GM19468 (cell line): ENCODE measurements around the gene FCAMR.

Source experiments
- ATAC-seq: cut with Tn5 transposase; IDR thresholded peaks from one replicate; pipeline ENCODE4 v1.9.1; 2021; ENCODE audit warnings: mild to moderate bottlenecking, moderate library complexity, moderate number of reproducible peaks; ENCODE audit not compliant: unreplicated experiment; ENCODE audit errors: extremely low read depth

The FCAMR gene

DNA sequence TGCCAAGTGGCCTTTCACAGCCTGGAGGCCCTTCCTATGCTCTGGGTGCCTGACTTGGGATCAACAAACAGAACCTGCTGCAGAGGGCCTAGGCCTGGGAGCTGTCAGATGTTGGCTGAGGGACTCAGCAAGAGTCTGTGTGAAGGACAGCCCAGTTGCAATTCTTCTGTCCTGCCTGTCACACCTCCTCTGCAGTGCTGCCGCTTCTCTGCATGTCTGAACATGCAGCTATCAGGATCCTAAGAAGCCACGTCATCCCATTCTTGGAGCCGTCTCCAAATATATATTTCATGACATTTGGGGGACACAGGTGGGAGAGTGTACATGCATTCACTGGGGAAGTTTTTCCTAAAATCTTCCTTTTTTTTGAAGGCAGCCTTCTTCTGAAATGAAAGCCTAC, 8.6 kb downstream of the FCAMR start:
- no peak for ATAC-seq

DNA sequence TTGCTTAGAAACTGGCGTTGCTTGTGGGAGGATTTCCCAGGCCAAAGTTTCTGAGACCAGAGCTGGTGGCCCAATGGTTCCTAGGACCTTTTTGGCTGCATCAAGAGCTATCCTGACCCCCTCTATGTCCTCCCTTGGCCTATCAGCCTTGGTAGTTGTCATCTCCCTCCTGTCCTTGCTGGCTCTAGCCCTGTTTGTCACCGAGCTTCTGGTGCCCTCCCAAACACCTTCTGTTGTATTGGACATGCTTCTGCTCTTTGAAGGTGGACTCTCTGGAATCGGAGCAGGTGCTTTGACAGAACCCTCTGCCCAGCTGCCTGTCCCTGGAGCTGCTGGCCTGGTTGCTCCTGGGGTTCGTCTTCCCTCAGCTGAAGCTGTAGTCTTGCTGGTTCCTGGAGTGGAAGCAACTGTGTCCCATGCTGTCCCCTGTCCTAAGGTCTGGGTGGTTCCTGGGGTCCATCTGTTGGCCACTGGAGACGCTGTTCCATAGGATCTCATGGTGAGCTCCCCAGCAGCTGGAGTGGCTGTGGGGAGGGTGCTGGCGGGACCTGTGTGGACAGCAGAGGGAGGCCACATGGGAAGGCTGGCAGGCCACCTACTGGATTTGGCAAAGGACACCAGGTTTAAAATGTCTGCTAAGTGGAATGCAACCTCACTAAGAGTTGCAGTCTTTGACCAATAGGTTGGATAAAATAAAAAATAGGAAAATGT, 9.4 kb downstream of the FCAMR start:
- no peak for ATAC-seq

DNA sequence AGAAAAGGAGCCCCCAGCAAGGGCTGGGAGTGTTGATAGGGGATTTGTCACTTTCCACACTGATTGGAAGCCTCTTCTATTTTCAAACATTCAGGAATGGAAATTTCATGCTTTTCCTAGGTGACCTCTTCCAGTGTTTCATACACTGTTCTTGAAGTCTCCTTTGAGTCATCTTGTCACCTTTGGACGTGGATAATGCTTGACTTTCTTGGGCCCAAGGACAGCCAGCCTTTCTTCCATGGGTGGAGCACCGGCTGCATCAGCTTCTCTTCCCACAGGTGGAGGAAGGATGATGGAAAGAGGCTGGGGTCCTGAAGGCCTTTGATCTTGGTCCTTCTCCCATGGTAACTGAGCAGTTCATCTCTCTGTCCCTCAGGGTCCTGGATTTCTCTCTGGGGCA, 12.1 kb downstream of the FCAMR start:
- no peak for ATAC-seq

GRCh38 chr1:206957639-206958038, 12.6 kb downstream of the FCAMR start:
- ATAC-seq: no peak

DNA sequence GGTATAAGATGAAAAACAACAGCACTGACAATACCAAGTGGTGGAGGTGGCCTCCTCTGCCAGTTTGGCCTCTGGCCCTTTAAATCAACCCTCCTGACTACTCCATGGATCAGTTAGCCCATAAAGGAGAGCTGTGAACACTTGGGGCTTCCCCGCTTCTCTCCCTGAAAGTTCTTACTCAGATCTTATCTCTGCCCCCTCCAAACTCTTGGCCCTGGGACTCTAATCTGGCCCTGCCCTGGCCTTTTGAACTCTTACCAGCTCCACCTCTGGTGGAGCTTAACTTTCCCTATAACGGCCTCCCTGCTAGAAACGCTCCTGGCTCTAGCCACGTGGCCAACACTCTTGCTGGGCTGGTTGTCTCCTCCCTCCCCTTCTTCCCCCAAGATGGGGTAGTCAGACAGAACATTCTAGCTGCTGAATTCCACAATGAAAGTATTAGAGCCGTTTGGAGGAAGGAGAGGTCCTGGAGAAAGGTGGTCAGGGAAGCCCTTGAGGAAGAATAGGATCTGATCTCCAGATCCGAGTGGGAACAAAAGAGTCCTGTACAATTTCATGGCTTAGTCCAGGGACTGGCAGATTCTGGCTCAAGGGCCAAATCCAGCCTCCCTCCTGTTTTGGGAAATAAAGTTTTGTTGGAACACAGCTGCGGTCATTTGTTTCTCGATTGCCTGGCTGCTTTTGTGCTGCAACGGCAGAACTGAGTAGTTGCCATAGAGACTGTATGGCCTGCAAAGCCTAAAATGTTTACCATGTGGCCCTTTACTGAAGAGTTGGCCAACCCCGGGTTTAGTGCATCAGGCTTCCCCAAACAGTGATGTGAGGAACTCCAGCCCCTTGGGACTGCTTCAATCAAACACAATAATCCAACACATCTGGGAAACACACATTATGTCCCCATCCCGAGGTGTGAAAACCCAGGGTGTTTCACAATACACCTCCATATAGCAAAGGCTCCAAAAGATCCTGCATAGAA, 14.5 kb downstream of the FCAMR start:
- no peak for ATAC-seq

DNA sequence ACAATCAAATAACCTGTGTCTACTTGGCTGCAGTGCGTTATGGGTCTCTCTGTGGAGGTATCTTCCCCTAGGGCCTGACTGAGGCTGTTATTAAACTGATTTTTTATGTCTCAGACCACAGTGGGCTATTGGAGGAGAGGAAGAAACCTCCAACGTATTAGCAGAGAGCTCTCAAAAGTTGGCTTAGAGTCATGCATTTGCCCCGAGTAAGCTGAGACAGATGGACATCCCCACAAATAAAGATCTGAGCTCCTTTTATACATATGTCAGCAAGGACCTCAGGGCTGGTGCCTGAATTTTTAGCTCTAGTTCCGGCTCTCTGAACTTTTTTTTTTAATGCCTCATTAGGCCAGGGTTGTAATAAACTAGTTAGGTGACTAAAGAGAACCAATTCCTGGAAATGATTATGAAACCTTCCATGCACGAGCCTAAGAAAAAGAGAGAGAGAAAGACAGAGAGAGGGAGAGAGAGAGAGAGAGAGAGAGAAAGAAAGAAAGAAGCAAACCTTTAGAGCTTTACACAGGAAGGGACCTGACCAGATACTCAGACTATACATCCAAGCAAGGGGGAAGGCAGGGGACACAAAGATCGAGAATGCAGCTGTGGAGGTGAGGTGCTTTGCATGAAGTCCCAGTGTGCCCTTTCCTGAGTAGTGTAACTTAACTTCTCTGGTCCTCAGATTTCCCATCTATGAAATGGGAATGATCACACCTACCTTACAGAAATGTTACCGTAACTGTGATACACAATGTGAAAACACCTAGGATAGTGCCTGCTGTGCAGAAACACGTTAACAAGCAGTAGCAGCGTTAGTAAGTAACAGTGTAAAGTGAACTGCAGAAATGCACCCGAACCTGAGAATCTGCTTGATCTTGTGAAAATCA, 15.6 kb downstream of the FCAMR start:
- no peak for ATAC-seq

DNA sequence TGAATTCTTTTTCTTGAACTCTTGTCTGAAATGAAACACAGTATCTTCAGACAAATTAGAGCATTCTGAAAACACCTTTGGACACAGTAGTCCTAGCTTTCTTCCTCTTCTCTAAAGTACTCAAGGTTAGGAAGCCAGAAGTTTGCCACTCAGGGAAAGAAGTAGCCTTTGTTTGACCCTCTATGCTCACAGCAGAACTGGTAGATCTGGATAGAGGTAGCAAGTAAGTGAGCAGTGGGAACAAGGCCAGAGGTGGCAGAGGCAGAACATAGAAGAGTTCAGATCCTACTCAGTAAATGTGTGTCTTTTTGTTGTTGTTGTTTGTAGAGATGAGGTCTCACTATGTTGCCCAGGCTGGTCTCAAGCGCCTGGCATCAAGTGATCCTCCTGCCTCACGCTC, 16.6 kb downstream of the FCAMR start:
- ATAC-seq: no peak

GRCh38 chr1:206953126-206953525, 17.1 kb downstream of the FCAMR start:
- no peak for ATAC-seq

- no peak for ATAC-seq
Measured at GRCh38 chr1:206952171-206952570, 18.1 kb downstream of the FCAMR start.

GRCh38 chr1:206951318-206952100, 18.8 kb downstream of the FCAMR start:
- peak; percentile 5 for ATAC-seq

GRCh38 chr1:206949641-206950040, 20.6 kb downstream of the FCAMR start:
- no peak for ATAC-seq

- no peak for ATAC-seq
Measured at GRCh38 chr1:206949208-206949607, 21.1 kb downstream of the FCAMR start.

- no peak for ATAC-seq
Measured at GRCh38 chr1:206947255-206947654, 23.0 kb downstream of the FCAMR start.

DNA sequence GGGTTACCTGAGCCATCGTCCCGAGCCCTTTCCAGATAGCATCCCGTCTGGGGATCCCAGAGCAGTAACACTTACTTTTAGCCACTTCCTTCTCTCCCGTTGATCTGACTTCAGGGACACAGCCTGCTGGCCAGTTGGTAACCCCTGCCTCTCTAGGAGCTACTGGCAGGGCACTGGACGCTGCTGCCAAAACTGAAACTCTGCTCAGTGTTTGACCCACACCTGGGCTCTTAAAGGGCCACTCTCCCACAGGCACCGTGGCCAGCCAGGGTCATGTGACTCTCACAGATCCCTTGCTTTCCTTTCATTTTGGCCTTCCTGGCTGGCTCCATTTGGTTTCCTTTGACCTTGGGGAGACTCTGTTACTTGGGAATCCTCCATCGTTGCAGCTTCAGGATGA, 24.0 kb downstream of the FCAMR start, which contains the start of gene PIGR:
TSS of gene PIGR (minus strand) at position 206 of the 400 bp plus-strand sequence. CDS start 5,935 bp downstream, outside the sequence.
- no peak for ATAC-seq

- ATAC-seq: no peak
Measured at GRCh38 chr1:206945779-206946178, 24.5 kb downstream of the FCAMR start.

DNA sequence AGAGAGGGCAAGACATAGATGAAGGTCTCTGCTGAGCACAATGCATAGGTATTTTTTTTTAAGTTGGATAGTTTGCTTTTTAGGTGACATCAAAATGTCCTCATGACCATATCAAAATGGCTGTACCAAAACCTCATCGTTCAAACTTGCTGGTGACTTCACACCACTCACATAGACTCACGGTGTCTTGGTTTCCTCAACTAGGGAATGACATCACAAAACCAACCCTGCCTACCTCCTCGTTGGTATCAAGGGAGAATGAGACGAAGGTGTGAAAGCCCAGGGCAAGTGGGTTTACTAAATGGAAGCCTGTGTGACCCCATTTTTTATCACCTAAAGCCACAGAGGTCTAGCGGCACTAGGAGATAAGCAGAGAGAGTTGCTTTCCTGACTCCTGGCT, 25.6 kb downstream of the FCAMR start:
- ATAC-seq: no peak

DNA sequence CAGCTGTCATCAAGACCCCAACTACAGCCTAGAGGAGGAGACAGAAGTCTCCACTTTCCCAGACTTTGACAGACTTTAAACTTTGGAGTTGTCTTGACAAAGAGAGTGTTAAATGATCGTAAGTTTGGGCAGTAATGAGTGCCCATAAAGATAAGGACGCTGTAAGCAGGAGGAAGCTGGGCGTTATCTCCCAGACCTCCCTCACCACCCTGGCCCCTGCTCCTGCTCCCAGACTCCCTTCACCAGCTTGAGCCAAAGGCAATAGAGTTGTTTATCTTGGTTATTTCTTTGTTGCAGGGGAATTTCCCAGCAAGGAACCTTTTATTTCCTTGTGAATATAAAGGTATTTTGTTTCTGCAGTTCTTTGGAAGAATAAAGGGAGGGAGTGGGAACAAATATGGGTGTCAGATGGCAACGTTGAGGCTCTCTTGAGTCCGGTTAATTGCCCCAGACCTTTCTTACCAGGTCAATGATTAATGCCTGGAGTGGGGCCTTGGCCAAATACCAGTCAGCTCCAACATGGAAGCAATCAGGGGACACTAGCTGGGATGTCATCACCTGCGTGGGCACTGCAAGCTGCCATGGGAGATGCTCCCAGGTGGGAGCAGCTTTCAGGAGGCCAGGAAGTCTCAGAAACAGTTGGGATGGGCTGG, 28.4 kb downstream of the FCAMR start:
- ATAC-seq: no peak

GRCh38 chr1:206940588-206940936, 29.7 kb downstream of the FCAMR start:
- ATAC-seq: no peak
